ENCODE results near the gene RPL22.

DNA sequence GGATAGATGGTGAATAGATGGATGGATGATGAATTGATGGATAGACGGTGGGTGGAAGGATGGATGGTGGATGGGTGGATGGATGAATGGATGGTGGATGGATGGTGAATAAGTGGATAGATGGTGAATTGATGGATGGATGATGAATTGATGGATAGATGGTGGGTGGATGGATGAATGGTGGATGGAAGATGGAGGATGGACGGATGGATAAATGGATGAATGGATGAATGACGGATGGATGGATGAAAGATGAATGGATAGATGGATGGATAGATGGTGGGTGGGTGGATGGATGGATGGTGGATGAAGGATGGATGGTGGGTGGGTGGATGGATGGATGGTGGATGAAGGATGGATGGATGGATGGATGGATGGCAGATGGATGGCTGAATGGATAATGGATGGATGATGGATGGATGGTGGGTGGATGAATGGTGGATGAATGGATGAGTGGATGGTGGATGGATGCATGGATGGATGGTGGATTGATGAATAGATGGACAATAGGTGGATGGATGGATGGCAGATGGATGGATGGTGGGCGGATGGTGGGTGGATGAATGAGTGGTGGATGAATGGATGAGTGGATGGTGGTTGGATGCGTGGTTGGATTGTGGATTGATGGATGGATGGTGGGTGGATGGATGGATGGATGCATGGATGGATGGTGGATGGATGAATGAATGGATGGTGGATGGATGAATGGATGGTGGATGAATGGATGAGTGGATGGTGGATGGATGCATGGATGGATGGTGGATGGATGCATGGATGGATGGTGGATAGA is 24.6 kb downstream of the RPL22 start:
- TF ChIP-seq, protein P1, sequence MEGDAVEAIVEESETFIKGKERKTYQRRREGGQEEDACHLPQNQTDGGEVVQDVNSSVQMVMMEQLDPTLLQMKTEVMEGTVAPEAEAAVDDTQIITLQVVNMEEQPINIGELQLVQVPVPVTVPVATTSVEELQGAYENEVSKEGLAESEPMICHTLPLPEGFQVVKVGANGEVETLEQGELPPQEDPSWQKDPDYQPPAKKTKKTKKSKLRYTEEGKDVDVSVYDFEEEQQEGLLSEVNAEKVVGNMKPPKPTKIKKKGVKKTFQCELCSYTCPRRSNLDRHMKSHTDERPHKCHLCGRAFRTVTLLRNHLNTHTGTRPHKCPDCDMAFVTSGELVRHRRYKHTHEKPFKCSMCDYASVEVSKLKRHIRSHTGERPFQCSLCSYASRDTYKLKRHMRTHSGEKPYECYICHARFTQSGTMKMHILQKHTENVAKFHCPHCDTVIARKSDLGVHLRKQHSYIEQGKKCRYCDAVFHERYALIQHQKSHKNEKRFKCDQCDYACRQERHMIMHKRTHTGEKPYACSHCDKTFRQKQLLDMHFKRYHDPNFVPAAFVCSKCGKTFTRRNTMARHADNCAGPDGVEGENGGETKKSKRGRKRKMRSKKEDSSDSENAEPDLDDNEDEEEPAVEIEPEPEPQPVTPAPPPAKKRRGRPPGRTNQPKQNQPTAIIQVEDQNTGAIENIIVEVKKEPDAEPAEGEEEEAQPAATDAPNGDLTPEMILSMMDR (IDR thresholded peaks at IDR 0.05; ENCODE audit: insufficient read depth, low read depth, low read length): no peak
- no peak for TF ChIP-seq EZH2 (IDR thresholded peaks at IDR 0.05; ENCODE audit: insufficient read depth, low read length)
